ENCODE data around the gene DISC1.
A peak's percentile ranks its signal among the peaks of the same experiment; 100 is the strongest.

DNA sequence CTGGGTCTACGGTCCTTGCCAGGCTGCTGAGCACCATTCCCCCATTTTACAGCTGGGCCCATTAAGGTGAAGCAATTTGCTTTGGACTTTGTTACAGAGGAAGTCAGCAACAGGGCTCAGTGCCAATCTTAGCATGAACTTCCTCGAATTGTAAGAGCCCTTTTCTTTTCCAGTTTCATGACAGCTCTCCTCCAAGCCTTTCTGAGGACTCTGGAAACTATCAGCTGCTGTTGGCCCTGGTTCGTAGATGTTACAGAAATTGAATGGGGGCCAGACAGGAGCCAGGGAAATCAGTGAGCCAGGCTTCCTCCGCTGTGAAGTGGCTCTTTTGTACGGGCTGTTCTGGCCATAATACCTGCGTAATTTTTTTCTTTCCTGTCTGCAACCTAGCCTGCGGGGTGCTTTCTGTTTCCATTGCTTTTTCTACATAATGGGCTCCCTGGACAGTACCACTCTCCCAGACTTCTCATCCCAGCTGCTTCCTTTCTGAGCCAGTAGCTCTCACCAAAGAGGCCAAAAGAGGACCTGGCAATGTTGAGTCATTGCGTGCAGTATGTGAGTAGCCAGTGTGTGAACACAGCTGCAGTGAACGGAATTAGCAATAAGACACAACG is 386.3 kb downstream of the DISC1 start:
- no peak for TF ChIP-seq ZFP3 (CRISPR knock-in tag; IDR thresholded peaks at IDR 0.05)
- no peak for TF ChIP-seq ZFP30 (CRISPR knock-in tag; IDR thresholded peaks at IDR 0.05)
- TF ChIP-seq ZNF565 (CRISPR knock-in tag; conservative IDR thresholded peaks at IDR 0.05; ENCODE audit: low read depth) = no peak
- TF ChIP-seq PPARA (CRISPR knock-in tag; IDR thresholded peaks at IDR 0.05; ENCODE audit: borderline replicate concordance) = no peak
- TF ChIP-seq RARB (CRISPR knock-in tag; IDR thresholded peaks at IDR 0.05) = peak; percentile 39; the same call in 1 of the 2 replicates
- TF ChIP-seq, protein P1, sequence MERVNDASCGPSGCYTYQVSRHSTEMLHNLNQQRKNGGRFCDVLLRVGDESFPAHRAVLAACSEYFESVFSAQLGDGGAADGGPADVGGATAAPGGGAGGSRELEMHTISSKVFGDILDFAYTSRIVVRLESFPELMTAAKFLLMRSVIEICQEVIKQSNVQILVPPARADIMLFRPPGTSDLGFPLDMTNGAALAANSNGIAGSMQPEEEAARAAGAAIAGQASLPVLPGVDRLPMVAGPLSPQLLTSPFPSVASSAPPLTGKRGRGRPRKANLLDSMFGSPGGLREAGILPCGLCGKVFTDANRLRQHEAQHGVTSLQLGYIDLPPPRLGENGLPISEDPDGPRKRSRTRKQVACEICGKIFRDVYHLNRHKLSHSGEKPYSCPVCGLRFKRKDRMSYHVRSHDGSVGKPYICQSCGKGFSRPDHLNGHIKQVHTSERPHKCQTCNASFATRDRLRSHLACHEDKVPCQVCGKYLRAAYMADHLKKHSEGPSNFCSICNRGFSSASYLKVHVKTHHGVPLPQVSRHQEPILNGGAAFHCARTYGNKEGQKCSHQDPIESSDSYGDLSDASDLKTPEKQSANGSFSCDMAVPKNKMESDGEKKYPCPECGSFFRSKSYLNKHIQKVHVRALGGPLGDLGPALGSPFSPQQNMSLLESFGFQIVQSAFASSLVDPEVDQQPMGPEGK (CRISPR knock-in tag; IDR thresholded peaks at IDR 0.05; ENCODE audit: borderline replicate concordance) = no peak
